ENCODE measurements around the gene ANKRD28.
"Not testable (repeated sequence)": the region's sequence is repeated elsewhere in the genome, so short reads cannot be mapped to it uniquely, and the experiment has no call there.

The ANKRD28 gene

DNA sequence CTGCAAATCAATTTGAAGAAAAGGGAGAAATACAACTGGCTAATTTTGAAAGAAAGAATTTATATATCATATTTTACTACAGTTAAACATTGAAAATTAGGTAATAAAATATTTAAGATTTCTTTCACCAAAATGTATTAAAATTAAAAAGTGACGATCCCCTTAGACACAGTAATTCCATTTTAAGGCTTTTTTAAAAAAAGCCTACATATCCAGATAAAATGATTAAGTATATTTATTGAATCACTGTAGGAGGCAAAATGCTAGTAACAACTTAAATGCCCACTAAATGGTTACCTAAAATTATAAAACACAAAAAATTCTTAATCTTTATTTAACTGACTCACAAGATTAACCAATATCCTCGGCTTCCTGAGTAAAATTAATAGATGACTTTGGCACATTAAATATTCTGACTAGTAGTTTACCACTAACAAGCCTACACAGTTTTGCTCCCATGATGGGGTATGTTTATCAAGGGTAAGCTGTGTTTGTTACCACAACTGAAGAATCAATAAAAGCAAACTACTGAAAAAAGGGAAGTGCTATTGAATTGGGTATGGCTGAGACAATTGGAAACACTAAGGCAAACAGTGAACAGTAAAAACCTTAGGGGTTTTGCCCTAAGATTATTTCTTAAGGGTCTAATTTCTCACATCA, 28.4 kb downstream of the ANKRD28 start:
- DNase-seq (ENCODE audit: low spot score) = no peak

DNA sequence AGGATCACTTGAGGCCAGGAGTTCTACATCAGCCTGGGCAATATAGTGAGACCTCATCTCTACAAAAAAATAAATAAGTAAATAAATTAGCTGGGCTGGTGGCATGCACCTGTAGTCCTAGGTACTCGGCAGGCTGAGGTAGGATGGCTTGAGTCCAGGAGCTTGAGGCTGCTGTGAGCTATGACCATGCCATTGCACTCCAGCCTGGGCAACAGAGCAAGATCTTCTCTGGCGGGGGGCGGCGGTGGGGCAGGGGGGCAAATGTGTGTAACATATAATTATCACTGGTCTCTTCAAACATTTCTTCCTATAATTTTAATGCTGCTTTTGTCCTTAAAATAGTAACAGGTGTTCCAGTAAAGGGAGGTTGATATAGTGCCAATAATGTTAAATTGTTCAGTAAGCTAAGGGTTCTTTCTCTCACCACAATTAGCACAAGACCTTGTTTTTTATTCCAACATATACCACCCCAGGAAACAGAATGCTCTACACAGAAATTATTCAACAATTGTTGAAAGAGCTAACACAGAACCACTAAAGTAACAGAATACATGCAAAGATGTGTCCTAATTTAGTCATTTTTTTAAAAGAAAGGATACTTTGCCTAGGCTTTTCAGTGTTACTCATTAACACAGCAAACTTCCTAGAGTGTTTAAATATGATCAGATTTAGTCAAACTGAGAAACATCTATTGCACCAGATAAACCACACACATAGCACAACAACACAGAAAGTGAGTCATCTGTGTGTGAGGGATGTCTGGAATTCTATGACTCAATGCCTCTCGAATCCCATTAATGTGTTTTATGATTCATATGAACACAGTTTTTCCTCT, 29.1 kb downstream of the ANKRD28 start:
- DNase-seq (ENCODE audit: low spot score) = no peak

DNA sequence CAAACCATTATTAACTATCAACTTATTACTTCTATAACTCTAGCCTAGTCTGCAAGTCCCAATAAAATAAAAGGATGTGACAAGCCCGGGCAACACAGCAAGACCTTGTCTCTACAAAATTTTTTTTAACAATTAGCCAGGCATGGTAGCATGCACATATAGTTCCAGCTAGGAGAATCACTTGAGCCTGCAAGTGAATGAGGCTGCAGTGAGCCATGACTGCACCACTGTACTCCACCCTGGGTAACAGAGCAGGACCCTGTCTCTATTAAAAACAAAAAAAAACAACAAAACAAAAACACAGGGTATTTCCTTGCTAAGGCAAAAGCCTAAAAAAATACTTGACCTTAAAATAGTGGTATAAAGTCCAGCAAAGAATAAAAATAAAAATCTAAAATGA, 31.4 kb downstream of the ANKRD28 start:
- no peak for DNase-seq (ENCODE audit: low spot score)

DNA sequence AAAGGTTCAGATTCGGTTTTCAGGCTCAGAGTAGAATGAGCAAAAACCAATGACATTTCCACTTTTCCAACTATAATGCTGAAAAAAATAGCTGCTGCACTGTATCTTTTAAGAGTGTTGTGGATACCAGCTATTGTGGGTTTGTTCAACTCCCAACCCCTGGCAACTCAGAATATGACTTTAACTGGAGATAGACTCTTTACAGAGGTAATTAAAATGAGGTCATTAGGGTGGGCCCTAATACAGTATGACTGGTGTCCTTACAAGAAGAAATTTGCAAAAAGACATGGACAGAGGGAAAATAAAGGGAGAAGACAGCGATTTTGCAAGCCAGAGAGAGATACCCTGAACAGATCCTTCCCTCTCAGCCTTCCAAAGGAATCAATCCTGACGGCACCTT, 39.5 kb downstream of the ANKRD28 start:
- DNase-seq (ENCODE audit: low spot score) = no peak

DNA sequence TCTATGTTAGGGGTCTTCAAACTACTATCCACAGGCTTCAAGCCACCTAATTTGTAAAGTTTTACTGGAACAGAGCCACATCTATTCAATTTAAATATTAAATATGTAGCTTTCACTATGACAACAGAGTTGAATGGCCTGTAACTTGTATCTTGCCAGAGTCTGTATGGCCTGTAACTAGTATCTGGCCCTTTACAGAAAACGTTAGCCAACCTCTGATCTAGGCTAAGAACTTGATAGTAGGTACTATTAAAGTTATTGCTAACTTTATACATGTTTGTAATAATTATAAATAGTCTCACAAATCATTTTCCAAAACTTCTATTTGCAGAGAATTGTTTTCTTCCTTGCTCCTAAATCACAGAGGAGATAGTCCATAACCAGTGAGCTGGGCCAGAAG, 40.0 kb downstream of the ANKRD28 start:
- no peak for DNase-seq (ENCODE audit: low spot score)

DNA sequence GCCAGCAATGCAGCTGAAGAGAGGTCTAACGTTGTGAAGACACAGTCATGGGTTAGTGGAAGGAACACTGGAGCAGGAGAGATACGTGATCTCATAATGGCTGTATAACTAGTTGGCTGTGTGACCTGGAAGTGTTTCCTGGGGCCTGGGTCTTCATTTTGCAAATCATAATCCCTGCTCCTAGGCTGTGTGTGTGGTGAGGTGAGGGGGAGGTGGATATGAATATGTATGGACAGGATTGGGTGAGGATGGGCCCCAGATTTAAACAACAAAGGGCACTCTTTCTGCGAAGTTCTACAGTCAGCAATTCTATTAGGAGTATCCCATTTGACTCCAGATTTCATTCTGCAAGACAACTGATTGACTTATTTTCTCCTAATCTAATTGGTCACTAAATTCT, 41.3 kb downstream of the ANKRD28 start:
- DNase-seq (ENCODE audit: low spot score) = no peak

DNA sequence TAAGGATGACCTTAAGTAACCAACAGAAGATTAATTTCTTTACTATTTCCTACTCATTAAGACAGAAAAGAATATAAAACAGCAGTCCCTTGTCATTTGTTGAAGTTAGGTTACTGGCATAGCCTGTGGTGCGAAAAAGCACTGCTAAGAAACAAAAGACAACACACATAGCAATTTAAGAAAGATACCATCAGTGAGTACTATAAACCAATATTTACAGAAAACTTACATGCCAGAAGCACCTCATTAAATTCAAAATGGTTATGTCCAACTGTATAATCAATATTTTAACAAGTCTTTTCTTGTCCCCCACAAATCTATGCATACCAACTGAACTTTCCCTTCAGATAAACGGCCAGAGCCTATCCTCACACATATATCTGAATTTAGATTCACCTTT, 42.0 kb downstream of the ANKRD28 start:
- DNase-seq (ENCODE audit: low spot score) = no peak

DNA sequence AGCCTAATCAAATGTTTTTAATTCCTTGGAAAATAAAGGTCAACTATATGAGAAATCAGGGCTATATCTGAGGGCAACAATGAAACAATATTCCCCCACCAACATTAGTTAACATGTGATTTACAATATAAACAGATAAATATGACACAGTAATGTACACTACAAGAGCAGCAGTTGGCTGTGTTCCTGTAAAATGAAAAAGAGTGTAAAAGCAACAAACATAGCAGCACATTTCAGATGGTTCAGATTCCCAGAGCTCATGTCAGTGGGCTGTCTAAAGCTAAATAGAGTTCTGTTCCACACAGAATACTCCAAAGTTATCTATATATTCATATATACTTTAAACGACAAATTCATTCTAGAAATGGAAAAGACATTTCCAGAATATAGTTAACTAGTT, 42.6 kb downstream of the ANKRD28 start:
- DNase-seq (ENCODE audit: low spot score) = no peak

DNA sequence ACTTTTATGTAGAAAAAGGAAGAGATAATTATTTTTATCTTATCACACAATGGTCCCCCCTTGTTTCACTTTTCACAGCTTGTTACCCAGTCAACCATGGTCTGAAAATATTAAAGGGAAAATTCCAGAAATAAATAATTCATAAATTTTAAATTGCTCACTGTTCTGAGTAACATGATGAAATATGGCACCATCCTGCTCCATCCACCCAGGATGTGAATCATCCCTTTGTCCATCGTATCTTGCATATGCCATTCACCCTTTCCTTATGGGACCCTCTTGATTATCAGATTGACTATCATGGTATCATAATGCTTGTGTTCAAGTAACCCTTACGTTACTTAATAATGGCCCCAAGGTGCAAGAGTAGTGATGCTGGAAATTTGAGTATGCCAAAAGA, 43.7 kb downstream of the ANKRD28 start:
- DNase-seq (ENCODE audit: low spot score) = no peak

DNA sequence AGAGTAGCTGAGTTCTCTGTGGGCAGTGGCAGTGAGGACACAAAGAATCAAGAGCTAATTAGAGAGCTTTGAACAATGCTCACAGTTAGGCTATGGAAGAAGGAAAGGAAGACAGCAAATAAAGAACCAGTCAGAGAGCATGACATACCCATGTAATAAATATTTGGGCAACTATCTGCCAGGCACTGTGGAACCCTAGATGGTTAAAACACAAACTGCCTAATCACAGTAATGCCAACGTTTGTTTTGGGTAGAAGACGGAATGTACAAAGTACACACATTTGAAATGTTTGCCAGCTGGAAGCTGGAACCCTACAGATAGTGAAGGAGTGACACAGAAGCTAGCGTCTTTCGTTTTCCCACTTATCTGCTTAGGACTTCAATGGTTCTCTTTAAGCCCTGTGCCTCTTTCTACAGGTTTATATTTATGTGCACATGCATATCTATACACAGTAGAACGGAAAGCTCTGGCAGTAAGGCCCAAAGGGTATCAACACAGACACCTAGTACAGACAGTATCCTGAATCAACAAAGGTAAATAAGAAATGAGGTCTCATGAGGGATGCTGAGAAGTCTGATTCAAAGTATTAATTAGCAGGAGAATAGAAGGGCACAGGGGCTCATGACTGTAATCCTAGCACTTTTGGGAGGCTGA, 44.6 kb downstream of the ANKRD28 start:
- DNase-seq (ENCODE audit: low spot score) = peak; percentile 9

DNA sequence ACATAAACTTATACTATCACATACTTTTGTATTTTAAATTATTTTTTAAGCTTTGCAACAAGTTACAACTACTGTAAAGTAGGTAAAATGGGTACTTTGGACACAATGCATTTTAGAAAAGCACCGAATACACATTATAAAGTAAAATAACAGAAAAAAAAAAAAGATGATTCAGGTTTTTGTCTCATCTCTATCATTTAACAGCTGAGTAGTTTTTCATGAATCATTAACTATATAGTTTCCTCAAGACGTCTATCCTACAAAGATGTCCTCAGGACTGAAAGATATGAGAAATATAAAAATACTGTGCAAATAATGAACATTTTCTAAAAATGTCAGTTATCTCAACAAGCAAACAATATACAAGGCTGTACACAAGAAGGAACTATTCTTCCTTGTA, 46.9 kb downstream of the ANKRD28 start:
- no peak for DNase-seq (ENCODE audit: low spot score)

DNA sequence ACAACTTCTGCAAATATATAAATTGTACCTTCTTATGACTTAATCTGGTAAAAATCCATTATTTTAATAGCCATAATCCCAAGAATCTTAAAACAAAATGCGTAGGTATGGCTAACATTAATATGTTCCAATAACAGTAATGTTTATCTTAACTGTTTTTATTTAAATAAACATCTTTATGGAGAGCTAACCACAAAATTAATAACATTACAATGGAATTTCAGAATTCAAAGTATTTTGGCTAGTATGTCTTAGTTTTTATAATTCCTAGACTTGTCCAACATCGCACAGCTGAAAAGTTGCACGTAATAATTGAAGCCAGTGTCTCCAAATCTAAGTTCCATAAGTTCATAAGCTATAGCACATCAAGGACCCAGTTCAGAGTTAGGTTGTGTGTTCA, 47.6 kb downstream of the ANKRD28 start:
- DNase-seq (ENCODE audit: low spot score) = no peak

DNA sequence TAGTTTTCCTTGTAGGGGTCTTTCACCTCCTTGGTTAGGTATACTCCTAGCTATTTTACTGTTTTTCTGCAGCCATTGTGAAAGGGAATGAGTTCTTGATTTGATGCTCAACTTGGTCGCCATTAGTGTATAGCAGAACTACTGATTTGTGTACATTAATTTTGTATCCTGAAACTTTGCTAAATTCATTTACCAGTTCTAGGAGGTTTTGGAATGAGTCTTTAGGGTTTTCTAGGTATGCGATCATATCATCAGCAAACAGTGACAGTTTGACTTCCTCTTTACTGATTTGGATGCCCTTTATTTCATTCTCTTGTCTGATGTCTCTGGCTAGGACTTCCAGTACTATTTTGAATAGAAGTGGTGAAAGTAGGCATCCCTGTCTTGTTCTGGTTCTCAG, 51.9 kb downstream of the ANKRD28 start:
- DNase-seq (ENCODE audit: low spot score) = not testable (repeated sequence)

DNA sequence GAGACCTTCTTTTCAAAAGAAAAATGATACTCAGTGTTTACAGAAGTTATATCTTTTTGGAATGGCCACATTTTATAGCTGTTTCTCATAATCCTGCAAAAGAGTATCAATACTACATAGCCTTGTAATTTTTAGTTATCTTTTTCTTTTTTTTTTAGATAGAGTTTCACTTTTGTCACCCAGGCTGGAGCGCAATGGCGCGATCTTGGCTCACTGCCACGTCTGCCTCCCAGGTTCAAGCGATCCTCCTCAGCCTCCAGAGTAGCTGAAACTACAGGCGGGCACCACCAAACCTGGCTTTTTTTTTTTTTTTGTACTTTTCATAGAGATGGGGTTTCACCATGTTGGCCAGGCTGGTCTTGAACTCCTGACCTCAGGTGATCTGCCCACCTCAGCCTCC, 53.6 kb downstream of the ANKRD28 start:
- DNase-seq (ENCODE audit: low spot score) = no peak

DNA sequence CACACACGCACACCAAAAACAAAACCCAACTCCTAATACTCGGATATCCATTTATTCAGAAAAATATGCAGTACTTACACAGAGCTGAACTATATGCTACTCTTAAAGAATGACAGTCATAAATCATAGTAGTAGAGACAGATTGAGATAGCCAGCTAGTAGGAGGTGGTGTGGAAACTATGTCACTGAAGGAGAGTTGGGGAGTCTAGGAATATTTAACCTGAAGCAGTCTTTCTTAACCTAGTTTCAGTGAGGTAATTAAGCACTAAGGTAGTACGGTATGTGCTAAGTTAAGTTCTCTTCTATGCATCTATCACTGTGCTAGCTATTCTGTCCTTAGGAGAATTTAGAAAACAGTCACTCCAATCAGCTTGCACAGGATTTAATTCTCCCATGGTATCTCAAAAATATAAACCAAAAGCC, 54.2 kb downstream of the ANKRD28 start:
- DNase-seq (ENCODE audit: low spot score) = no peak

DNA sequence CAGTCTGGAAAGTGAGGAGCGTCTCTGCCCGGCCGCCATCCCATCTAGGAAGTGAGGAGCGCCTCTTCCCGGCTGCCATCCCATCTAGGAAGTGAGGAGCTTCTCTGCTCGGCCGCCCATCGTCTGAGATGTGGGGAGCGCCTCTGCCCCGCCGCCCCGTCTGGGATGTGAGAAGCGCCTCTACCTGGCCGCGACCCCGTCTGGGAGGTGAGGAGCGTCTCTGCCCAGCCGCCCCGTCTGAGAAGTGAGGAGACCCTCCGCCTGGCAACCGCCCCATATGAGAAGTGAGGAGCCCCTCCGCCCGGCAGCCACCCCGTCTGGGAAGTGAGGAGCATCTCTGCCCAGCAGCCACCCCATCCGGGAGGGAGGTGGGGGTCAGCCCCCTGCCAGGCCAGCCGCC, 55.5 kb downstream of the ANKRD28 start:
- DNase-seq (ENCODE audit: low spot score) = not testable (repeated sequence)

DNA sequence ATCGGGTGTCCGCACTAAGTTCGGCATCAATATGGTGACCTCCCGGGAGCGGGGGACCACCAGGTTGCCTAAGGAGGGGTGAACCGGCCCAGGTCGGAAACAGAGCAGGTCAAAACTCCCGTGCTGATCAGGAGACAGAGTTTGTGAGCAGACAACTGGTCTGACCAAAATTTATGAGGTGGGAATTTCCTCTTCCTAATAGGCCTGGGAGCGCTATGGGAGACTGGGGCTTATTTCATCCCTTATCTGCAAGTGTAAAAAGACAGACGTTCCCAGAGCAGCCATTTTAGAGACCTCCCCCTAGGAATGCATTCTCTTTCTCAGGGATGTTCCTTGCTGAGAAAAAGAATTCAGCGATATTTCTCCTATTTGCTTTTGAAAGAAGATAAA, 59.2 kb downstream of the ANKRD28 start:
- DNase-seq (ENCODE audit: low spot score) = not testable (repeated sequence)

DNA sequence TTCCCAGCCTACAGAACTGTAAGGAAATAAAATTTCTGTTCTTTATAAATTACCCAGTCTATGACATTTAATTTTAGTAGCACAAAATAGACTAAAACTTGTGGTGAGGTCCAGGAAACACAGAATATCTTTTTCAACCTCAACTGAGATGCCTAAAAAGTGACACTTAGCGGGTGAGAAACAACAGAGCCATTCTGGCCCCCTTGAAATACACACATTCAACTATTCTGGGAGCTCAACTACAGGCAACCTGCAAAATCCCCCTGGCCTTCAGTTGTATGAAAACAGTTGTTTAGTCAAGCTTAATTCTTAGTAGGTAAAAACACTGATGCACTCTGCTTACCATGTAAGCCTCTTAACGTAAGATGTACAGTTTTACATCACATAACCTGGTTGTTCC, 66.8 kb downstream of the ANKRD28 start:
- DNase-seq (ENCODE audit: low spot score) = no peak

DNA sequence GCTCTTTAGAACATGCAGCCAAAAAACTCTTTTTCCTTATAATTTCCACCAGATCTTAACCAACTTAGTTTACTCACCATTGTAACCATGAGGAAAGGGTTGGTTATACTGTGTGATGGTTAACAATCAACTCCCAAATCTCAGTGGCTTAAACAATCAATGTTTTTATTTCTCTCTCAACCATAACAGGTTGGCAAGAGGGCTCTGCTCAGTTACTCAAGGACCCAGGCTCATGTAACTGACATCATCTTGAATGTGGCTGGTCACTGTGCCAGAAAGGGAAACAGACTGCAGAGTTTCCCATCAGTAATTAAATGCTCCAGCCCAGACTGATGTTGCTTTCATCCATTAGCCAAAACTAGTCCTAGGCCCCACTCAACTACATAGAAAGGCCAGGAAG, 69.0 kb downstream of the ANKRD28 start:
- no peak for DNase-seq (ENCODE audit: low spot score)

DNA sequence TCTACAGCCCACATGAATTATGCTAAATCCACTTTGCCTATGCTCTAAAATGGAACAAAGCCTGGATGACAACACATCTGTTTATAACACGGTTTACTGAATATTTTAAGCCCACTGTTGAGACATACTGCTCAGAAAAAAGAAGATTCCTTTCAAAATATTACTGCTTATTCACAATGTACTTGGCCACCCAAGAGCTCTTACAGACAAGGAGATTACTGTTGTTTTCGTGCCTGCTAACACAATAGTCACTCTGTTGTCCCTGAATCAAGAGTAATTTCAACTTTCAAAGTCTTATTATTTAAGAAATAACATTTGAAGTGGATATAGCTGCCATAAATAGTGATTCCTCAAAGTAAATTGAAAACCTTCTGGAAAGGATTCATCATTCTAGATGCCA, 70.9 kb downstream of the ANKRD28 start:
- DNase-seq (ENCODE audit: low spot score) = no peak

DNA sequence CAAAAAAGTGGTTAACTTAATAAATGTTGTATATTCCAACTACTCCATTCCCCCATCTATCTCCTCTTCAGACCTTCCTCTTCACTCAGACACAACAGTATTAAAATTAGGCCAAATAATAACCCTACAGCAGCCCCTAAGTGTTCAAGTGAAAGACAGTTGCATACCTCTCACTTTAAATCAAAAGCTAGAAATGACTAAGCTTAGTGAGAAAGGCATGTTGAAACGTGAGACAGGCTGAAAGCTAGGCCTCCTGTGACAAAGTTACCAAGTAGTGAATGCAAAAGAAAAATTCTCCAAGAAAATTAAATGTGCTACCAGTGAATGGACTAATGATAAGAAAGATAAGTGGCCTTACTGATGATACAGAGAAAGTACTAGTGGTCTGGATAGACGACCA, 71.7 kb downstream of the ANKRD28 start:
- no peak for DNase-seq (ENCODE audit: low spot score)

DNA sequence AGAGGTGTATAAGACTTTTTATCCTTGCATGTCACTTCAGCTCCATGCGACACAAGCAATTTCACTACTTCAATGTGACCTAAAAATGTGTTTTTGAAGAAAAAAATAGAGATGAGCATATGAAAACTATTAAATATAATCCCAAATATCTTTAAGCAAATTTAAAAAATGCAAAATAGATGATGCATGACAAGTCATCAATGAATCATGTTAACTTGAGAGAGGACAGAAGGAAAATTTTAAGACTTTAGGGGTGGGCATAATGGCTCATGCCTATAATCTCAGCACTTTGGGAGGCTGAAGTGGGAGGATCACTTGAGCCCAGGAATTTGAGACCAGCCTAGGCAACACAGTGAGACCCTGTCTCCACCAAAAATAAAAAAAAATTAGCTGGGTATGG, 73.3 kb downstream of the ANKRD28 start:
- DNase-seq (ENCODE audit: low spot score) = no peak

DNA sequence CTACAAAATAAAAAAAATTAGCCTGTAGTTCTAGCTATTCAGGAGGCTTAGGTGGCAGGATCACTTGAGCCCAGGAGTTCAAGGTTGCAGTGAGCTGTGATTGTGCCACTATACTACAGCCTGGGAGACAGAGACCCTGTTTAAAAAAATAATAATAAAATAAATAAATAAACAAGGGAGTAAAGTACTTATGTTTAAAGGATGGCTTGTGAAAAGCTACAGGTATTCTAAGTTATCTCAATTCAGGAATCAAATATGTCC, 74.2 kb downstream of the ANKRD28 start:
- no peak for DNase-seq (ENCODE audit: low spot score)

Measured in hematopoietic multipotent progenitor cell treated with erythropoietin and hydrocortisone succinate and interleukin-3 and kit ligand, for 17 days (in vitro differentiated cells).